NCI-H1694 (cell line): ENCODE data around the gene GDF2.

Experiments used
- DNase-seq: peaks from one replicate; lab custom pipeline; 2025; lab: John Stamatoyannopoulos, UW

The GDF2 gene

GRCh38 chr10:47351899-47352815 lies 29.9 kb downstream of the GDF2 start:
- no peak for DNase-seq

- no peak for DNase-seq
These were observed 31.1 kb downstream of the GDF2 start for GRCh38 chr10:47353351-47353750.

- no peak for DNase-seq
These were observed 31.9 kb downstream of the GDF2 start for GRCh38 chr10:47354165-47354564.

- DNase-seq: no peak
These were observed 32.6 kb downstream of the GDF2 start for GRCh38 chr10:47354900-47355299.

GRCh38 chr10:47356708-47357107 lies 34.5 kb downstream of the GDF2 start:
- no peak for DNase-seq

GRCh38 chr10:47357131-47357582 lies 34.9 kb downstream of the GDF2 start:
- no peak for DNase-seq

GRCh38 chr10:47357911-47358310 lies 35.7 kb downstream of the GDF2 start:
- DNase-seq: no peak

GRCh38 chr10:47358457-47358856 lies 36.2 kb downstream of the GDF2 start:
- no peak for DNase-seq

- DNase-seq: no peak
These were observed 36.8 kb downstream of the GDF2 start for GRCh38 chr10:47359101-47359500.

GRCh38 chr10:47359626-47360418 lies 37.6 kb downstream of the GDF2 start:
- DNase-seq: no peak

- no peak for DNase-seq
These were observed 38.3 kb downstream of the GDF2 start for GRCh38 chr10:47360419-47361040.

GRCh38 chr10:47361293-47361692 lies 39.0 kb downstream of the GDF2 start:
- DNase-seq: no peak

GRCh38 chr10:47362199-47362598 lies 39.9 kb downstream of the GDF2 start:
- DNase-seq: no peak

- DNase-seq: no peak
These were observed 41.5 kb downstream of the GDF2 start for GRCh38 chr10:47363781-47364180.

GRCh38 chr10:47364366-47364765 lies 42.1 kb downstream of the GDF2 start:
- no peak for DNase-seq

GRCh38 chr10:47364911-47365310 lies 42.7 kb downstream of the GDF2 start:
- no peak for DNase-seq

- DNase-seq: no peak
These were observed 43.4 kb downstream of the GDF2 start for GRCh38 chr10:47365431-47366180.

- DNase-seq: no peak
These were observed 44.0 kb downstream of the GDF2 start for GRCh38 chr10:47366181-47366631.

- no peak for DNase-seq
These were observed 44.6 kb downstream of the GDF2 start for GRCh38 chr10:47366731-47367460.

GRCh38 chr10:47367646-47368045 lies 45.4 kb downstream of the GDF2 start:
- no peak for DNase-seq
